K562 (cell line): ENCODE results near the gene PDIA2. TPM values are rescaled to one million over a fixed set of nuclear protein-coding genes. Genes with fewer than 3 reads are reported as not detected.
A peak's percentile ranks its signal among the peaks of the same experiment; 100 is the strongest.

Experiments used
- CEBPG ChIP-seq, 3 experiments: fragments of 200-800 bp in 1 of 3; sonication (Bioruptor generic) in 1 of 3; sonication (generic) in 1 of 3; formaldehyde crosslinking in 1 of 3; IDR thresholded peaks in 2 of 3; conservative IDR thresholded peaks in 1 of 3; 2 replicates each; pipeline versions ENCODE4 v1.6.1 to v1.8.0; 2016 to 2022; ENCODE audit warnings: missing compliant biosample characterization in 2 of 3, missing genetic modification characterization in 2 of 3, mild to moderate bottlenecking in 1 of 3, missing genetic modification reagents in 1 of 3
- DDX20 ChIP-seq: fragments of 450-650 bp; IDR thresholded peaks from 2 replicates; pipeline ENCODE4 v1.6.1; 2016; ENCODE audit warnings: missing genetic modification characterization, low read depth, mild to moderate bottlenecking, missing compliant biosample characterization, moderate library complexity
- HDAC2 ChIP-seq: fragments of 450-650 bp; IDR thresholded peaks from 2 replicates; pipeline ENCODE4 v1.6.1; 2016; ENCODE audit warnings: mild to moderate bottlenecking
- MYBL2 ChIP-seq, 2 experiments: fragments of 450-650 bp in 1 of 2; sonication (generic) in 1 of 2; formaldehyde crosslinking in 1 of 2; IDR thresholded peaks; 2 replicates each; pipeline versions ENCODE4 v1.6.1 to v1.8.1; 2017 to 2022; ENCODE audit warnings: borderline replicate concordance in 1 of 2, inconsistent platforms in 1 of 2, low read depth in 1 of 2, mild to moderate bottlenecking in 1 of 2, missing genetic modification reagents in 1 of 2, moderate library complexity in 1 of 2
- PRPF4 ChIP-seq: fragments of 200-400 bp; formaldehyde crosslinking; IDR thresholded peaks from one replicate; pipeline ENCODE4 v1.6.1; 2017; ENCODE audit warnings: low read length, low read depth, mild to moderate bottlenecking; ENCODE audit not compliant: insufficient read depth, poor library complexity, severe bottlenecking
- TOE1 ChIP-seq, 2 experiments: fragments of 450-650 bp in 1 of 2; sonication (generic) in 1 of 2; formaldehyde crosslinking in 1 of 2; IDR thresholded peaks; 2 replicates each; pipeline versions ENCODE4 v1.7.1 to v1.8.0; 2016 to 2022; ENCODE audit warnings: borderline replicate concordance in 2 of 2, mild to moderate bottlenecking in 2 of 2, antibody characterized with exemption in 1 of 2, inconsistent platforms in 1 of 2, low read depth in 1 of 2, missing genetic modification reagents in 1 of 2, moderate library complexity in 1 of 2
- YY1 ChIP-seq, 3 experiments: IDR thresholded peaks; 2 replicates each; pipeline ENCODE4 v1.6.1; 2011; ENCODE audit warnings: low read length in 2 of 3, mild to moderate bottlenecking in 2 of 3, moderate library complexity in 2 of 3, borderline replicate concordance in 1 of 3, control low read depth in 1 of 3, low read depth in 1 of 3; ENCODE audit not compliant: insufficient read depth in 3 of 3, insufficient replicate concordance in 2 of 3, control insufficient read depth in 1 of 3, insufficient read length in 1 of 3; ENCODE audit errors: extremely low read depth in 1 of 3
- ZNF197 ChIP-seq: fragments of 200-800 bp; sonication (Bioruptor generic); IDR thresholded peaks from 2 replicates; pipeline ENCODE4 v1.6.1; 2016; ENCODE audit warnings: low read depth, missing genetic modification characterization, missing compliant biosample characterization
- ZNF239 ChIP-seq: fragments of 250-450 bp; sonication (Bioruptor Pico); IDR thresholded peaks from 2 replicates; pipeline ENCODE4 v1.4.0; 2020; ENCODE audit warnings: mild to moderate bottlenecking
- ZNF354B ChIP-seq: fragments of 250-450 bp; sonication (Bioruptor Pico); IDR thresholded peaks from 2 replicates; pipeline ENCODE4 v1.4.0; 2020
- polyA plus RNA-seq, 8 experiments: library from polyadenylated mRNA; depleted of rRNA in 4 of 8; stranded (reverse) in 5 of 8; unstranded in 3 of 8; fragments of >200 nt; fragmentation: Nextera tagmentation in 2 of 8; fragmentation: Illumina TruSeq in 1 of 8; extraction: Ambion mirVana in 2 of 8; extraction: Trizol in 1 of 8; gene quantifications; 2 replicates each; pipeline versions ENCODE4 v1.2.1 to v1.2.3, GENCODE V29; 2011 to 2014; ENCODE audit warnings: inconsistent platforms in 1 of 8, missing spikeins in 1 of 8
- total RNA-seq, 7 experiments: library from RNA; depleted of rRNA in 6 of 7; stranded (reverse); fragments of >200 nt in 6 of 7; fragmentation: Illumina TruSeq in 2 of 7; extraction: Trizol in 2 of 7; gene quantifications; 2 replicates each; pipeline versions ENCODE4 v1.2.1 to v1.2.3, GENCODE V29; 2011 to 2021; ENCODE audit warnings: low replicate concordance in 1 of 7
- TF ChIP-seq, protein P1 (sequence below), 2 experiments: fragments of 450-650 bp; IDR thresholded peaks; 2 replicates each; pipeline ENCODE4 v1.6.1; 2016; ENCODE audit warnings: mild to moderate bottlenecking in 2 of 2, borderline replicate concordance in 1 of 2, low read depth in 1 of 2, moderate library complexity in 1 of 2
- TF ChIP-seq, protein P2 (sequence below): fragments of 450-650 bp; formaldehyde crosslinking; IDR thresholded peaks from 2 replicates; pipeline ENCODE4 v1.4.0; 2022; ENCODE audit warnings: mild to moderate bottlenecking, moderate library complexity
- TF ChIP-seq, protein P3 (sequence below): fragments of 250-450 bp; sonication (Bioruptor Pico); IDR thresholded peaks from 2 replicates; pipeline ENCODE4 v1.5.0; 2021

The PDIA2 gene
- total and polyA plus RNA-seq, 9 of the 15 experiments (the other 6 are each of a cell fraction or from before 2014, with no cell fraction given): 0.13 to 0.92 (median 0.23) TPM; not detected in 4

DNA sequence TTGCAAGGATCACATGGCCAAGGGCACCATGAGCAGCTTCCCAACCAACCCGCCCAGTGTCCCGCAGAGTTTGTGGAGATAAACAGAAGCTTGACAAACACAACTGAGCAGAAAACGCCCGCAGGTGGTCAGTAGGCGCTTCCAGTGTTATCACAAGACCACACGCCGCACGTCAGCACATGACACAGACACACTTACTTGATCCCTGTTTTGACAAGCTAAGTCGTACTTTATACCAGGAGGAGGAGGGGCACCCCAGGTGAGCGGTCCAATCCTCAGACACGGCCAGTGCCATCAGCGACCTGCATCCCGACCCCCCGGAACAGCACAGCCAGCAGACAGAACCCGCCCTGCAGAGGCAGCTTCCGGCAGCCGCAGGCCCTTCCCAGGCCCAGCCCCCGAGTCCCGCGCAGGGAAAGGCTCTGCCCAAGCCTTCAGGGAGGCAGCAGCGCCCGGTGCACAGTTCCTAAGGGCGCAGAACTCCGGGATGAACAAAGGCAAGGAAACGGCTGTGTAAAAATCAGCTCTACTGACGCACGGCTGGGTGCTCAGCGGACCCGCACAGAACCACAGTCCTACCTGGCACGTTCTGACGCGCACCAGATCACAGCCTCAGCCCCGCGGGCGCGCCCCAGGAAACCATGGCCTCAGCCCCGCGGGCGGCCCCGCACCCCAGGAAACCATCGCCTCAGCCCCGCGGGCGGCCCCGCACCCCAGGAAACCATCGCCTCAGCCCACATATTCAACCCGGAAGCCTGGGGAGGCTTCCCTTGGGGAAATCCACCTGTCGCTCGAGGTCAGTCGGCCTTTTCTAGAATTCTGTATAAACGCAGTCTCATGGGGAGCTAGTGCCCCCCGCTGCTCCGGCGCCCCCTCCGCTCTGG, 41.7 kb downstream of the PDIA2 start (continued):
- TF ChIP-seq, protein P1, sequence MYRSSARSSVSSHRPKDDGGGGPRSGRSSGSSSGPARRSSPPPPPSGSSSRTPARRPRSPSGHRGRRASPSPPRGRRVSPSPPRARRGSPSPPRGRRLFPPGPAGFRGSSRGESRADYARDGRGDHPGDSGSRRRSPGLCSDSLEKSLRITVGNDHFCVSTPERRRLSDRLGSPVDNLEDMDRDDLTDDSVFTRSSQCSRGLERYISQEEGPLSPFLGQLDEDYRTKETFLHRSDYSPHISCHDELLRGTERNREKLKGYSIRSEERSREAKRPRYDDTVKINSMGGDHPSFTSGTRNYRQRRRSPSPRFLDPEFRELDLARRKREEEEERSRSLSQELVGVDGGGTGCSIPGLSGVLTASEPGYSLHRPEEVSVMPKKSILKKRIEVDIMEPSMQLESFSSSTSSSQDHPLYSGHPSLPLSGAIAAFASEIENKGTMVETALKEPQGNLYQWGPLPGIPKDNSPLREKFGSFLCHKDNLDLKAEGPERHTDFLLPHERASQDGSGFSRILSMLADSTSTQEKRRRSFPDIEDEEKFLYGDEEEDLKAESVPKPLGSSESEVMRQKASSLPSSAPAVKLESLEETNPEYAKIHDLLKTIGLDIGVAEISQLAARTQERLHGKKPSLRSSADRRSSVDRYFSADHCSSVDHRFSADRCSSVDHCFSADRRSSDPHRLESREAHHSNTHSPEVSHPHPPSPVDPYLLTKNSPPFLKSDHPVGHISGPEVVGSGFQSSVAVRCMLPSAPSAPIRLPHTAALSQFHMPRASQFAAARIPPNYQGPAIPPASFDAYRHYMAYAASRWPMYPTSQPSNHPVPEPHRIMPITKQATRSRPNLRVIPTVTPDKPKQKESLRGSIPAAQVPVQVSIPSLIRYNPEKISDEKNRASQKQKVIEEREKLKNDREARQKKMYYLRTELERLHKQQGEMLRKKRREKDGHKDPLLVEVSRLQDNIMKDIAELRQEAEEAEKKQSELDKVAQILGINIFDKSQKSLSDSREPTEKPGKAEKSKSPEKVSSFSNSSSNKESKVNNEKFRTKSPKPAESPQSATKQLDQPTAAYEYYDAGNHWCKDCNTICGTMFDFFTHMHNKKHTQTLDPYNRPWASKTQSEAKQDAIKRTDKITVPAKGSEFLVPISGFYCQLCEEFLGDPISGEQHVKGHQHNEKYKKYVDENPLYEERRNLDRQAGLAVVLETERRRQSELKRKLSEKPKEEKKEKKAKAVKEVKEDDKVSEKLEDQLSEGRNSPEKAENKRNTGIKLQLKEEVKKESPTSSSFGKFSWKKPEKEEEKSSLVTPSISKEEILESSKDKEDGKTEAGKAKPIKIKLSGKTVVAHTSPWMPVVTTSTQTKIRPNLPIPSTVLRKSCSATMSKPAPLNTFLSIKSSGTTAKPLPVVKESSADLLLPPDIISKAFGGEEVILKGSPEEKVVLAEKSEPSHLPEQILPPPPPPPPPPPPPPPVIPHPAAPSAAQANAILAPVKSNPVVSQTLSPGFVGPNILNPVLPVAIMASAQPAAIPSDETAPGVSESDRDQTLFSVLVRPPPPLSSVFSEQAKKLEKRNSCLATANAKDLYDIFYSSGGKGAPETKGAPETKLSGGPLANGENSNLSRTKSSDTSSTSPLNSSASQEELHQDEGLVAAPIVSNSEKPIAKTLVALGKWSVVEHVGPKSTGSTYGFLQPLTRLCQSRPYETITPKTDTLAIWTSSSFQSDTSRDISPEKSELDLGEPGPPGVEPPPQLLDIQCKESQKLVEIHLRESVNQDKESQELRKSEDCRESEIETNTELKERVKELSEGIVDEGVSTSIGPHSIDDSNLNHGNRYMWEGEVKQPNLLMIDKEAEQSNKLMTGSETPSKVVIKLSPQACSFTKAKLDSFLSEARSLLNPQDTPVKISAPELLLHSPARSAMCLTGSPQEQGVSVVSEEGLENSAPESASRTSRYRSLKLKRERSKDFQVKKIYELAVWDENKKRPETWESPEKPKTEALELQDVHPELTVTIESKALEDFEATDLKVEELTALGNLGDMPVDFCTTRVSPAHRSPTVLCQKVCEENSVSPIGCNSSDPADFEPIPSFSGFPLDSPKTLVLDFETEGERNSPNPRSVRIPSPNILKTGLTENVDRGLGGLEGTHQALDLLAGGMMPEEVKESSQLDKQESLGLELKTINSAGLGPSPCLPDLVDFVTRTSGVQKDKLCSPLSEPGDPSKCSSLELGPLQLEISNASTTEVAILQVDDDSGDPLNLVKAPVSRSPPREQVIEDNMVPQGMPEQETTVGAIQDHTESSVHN (IDR thresholded peaks at IDR 0.05; ENCODE audit: borderline replicate concordance in 1 of 2, low read depth in 1 of 2): peak in 1 of 2 experiments; percentile 65; a peak in 1 of 4 replicates
- TF ChIP-seq CEBPG (CRISPR knock-in tag; IDR thresholded peaks at IDR 0.05) (no peak), CEBPG (tag; conservative IDR thresholded peaks at IDR 0.05 in 1 of 2, IDR thresholded peaks at IDR 0.05 in 1 of 2) (no peak), TOE1 (IDR thresholded peaks at IDR 0.05; ENCODE audit: borderline replicate concordance) (peak; percentile 91), TOE1 (CRISPR knock-in tag; IDR thresholded peaks at IDR 0.05; ENCODE audit: borderline replicate concordance, low read depth) (no peak), ZNF354B (CRISPR knock-in tag) (no peak), DDX20 (tag) (no peak), YY1 (IDR thresholded peaks at IDR 0.05; ENCODE audit: borderline replicate concordance in 1 of 3, control insufficient read depth in 1 of 3, extremely low read depth in 1 of 3, insufficient read depth in 3 of 3, insufficient read length in 1 of 3, insufficient replicate concordance in 2 of 3, low read depth in 1 of 3, low read length in 2 of 3) (peak in 1 of 3 experiments; percentile 26), ZNF197 (CRISPR knock-in tag) (no peak), HDAC2 (peak; percentile 86), MYBL2 (IDR thresholded peaks at IDR 0.05; ENCODE audit: low read depth) (no peak), MYBL2 (CRISPR knock-in tag; IDR thresholded peaks at IDR 0.05; ENCODE audit: borderline replicate concordance) (no peak), ZNF239 (CRISPR knock-in tag) (no peak), PRPF4 (no peak)
- TF ChIP-seq, protein P2, sequence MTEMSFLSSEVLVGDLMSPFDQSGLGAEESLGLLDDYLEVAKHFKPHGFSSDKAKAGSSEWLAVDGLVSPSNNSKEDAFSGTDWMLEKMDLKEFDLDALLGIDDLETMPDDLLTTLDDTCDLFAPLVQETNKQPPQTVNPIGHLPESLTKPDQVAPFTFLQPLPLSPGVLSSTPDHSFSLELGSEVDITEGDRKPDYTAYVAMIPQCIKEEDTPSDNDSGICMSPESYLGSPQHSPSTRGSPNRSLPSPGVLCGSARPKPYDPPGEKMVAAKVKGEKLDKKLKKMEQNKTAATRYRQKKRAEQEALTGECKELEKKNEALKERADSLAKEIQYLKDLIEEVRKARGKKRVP (CRISPR knock-in tag): no peak
- TF ChIP-seq, protein P3, sequence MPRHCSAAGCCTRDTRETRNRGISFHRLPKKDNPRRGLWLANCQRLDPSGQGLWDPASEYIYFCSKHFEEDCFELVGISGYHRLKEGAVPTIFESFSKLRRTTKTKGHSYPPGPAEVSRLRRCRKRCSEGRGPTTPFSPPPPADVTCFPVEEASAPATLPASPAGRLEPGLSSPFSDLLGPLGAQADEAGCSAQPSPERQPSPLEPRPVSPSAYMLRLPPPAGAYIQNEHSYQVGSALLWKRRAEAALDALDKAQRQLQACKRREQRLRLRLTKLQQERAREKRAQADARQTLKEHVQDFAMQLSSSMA (CRISPR knock-in tag): no peak
